NB4 (cell line): Measurements from ENCODE around the gene OLIG2.

Experiments used
- POLR2A ChIP-seq: IDR thresholded peaks from 2 replicates; pipeline ENCODE4 v1.6.1; 2011; ENCODE audit warnings: mild to moderate bottlenecking; ENCODE audit not compliant: insufficient read length; ENCODE audit errors: extremely low read depth
- TF ChIP-seq, protein P1 (sequence below): IDR thresholded peaks from one replicate; pipeline ENCODE4 v1.5.1; 2012; ENCODE audit warnings: low read depth, low read length

DNA sequence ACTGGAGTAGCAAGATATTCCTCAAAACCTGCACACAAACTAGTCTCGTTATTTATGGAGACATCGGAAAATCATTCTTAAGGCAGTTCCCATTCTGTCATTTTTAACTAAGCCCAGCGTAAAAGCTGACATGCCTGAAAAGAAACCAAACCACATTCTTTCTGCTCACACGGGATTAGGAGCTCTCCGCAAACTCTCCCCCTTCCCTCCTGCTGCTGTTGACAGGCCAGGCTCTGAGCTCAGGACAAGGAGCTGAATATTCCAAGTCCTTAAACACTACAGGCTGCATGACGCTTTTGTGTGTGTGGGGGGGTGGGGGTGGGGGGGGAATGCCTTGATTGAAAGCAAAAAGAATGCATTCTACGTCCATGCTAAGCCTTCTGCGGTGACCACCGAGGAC lies 49.4 kb downstream of the OLIG2 start:
- TF ChIP-seq, protein P1, sequence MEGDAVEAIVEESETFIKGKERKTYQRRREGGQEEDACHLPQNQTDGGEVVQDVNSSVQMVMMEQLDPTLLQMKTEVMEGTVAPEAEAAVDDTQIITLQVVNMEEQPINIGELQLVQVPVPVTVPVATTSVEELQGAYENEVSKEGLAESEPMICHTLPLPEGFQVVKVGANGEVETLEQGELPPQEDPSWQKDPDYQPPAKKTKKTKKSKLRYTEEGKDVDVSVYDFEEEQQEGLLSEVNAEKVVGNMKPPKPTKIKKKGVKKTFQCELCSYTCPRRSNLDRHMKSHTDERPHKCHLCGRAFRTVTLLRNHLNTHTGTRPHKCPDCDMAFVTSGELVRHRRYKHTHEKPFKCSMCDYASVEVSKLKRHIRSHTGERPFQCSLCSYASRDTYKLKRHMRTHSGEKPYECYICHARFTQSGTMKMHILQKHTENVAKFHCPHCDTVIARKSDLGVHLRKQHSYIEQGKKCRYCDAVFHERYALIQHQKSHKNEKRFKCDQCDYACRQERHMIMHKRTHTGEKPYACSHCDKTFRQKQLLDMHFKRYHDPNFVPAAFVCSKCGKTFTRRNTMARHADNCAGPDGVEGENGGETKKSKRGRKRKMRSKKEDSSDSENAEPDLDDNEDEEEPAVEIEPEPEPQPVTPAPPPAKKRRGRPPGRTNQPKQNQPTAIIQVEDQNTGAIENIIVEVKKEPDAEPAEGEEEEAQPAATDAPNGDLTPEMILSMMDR = no peak
- no peak for TF ChIP-seq POLR2A
